HG03432 (cell line): ENCODE measurements around the gene CGB5.
"Not testable (repeated sequence)": the region's sequence is repeated elsewhere in the genome, so short reads cannot be mapped to it uniquely, and the experiment has no call there.

ENCODE experiments used
- ATAC-seq: cut with Tn5 transposase; IDR thresholded peaks from one replicate; pipeline ENCODE4 v1.9.1; 2021; ENCODE audit warnings: mild to moderate bottlenecking, moderate library complexity; ENCODE audit not compliant: unreplicated experiment

Gene CGB5

DNA sequence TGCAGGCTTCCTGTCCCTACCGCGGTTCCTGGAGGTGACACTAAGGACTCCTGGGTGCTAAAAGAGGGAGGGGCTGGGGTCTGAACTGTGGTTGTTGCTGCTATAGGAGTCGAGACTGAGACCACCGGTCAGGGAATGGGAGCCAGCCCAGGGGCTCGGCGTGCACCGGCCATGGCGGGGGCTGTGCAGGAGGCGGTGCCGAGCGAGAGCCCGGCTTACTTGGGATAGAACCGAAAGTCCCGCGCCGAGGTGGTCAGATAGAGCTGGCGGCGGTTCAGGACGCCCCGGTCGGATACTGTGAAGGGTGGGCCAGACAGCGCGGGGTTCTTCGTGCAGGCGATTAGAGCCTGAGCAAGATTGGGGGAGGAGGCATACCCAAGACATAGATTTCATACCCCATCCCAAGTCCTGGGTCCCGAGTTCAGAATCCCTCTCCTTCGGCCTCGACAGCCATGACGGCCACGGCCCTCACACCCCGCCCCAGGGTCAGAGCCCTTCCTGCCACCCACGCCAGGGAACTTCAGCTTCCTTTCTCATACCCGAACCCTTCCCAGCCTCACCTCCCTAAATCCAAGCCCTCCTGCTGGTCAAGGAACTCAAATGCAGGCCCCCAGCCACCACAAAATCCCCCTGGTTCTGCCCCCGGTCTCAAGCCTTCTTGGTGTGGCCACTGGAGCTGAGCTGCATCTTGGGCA, 13.4 kb downstream of the CGB5 start:
- not testable (repeated sequence) for ATAC-seq

- ATAC-seq, result no peak
These were observed 14.1 kb downstream of the CGB5 start, which contains the start of gene CGB7 for GRCh38 chr19:49057636-49058234. Gene CGB7 (minus strand): TSS chr19:49057749. CDS start chr19:49055375, 2,374 bp downstream.

DNA sequence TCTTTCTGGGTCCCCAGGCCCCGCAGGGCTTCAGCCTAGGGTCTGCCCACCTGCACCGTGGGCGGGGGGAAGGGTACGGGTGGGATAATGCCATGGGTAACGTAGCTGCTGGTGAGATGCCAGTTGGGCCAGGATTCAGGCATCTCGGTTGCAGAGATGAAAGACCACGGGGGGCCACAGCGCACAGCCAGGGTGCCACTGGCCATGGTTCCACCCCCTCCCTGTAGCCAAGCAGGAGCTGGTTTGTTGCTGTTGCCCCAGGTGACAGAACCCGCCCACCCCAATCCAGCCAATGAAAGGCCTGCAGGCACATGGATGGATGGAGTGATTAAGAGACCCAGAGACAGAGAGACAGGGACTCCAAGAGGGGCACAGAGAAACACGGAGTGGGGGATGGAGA, 14.9 kb downstream of the CGB5 start:
- no peak for ATAC-seq

DNA sequence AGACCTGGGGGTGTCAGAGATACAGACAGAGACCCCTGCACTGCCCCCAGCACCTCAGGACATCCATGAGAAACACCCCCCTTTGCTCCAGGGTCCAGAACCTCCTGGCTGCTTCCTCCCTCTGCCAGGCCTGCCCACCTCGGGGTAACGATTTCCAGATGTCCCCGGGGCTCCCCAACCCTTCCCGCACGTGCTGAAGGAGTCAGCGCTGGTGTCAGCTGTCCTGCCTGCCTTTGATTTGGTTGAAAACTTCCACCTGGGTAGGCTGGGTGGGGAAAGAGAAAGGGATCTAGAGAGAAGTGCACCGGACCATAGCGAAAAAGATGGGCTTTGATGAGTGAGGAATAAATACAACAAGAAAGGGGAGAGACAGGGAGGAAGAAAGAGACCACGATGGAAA, 15.4 kb downstream of the CGB5 start:
- no peak for ATAC-seq

DNA sequence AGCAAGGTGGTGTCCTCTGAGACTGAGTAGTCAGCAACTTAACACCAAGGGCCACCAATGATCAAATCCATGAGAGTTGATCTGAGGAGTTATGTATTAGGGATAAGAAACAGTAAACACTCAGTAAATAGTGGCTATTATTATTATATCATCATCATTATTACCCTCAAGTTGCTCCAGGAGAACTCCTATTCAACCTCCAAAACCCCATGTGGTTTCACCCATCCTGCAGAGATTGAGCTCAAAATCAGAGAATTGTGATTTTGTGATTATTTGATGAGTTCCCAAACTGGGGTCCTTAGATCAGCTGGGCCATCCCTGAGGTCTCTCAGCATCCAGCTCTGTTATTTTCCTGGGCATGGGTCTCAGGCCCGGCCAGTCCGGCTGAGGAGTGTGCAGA, 17.4 kb downstream of the CGB5 start:
- no peak for ATAC-seq

DNA sequence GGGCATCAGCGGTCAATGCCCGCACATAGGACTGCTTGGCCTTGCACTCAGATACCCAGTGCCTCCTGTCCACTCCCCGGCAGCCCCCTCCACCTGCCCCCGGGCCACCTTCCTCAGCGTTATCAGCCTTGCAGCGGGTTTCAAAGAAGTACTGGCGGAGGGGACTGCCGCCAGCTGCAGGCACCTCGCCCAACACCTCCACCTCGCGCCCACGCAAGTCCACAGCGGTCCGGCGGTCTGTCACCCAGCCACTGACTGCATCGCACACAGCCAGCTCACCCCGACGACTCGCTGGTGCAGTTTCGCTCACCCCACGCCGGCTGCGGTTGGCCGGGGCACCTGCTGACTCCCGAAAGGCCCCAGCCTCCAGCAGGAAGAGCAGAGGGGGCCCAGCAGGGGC, 17.8 kb downstream of the CGB5 start:
- ATAC-seq, result no peak

DNA sequence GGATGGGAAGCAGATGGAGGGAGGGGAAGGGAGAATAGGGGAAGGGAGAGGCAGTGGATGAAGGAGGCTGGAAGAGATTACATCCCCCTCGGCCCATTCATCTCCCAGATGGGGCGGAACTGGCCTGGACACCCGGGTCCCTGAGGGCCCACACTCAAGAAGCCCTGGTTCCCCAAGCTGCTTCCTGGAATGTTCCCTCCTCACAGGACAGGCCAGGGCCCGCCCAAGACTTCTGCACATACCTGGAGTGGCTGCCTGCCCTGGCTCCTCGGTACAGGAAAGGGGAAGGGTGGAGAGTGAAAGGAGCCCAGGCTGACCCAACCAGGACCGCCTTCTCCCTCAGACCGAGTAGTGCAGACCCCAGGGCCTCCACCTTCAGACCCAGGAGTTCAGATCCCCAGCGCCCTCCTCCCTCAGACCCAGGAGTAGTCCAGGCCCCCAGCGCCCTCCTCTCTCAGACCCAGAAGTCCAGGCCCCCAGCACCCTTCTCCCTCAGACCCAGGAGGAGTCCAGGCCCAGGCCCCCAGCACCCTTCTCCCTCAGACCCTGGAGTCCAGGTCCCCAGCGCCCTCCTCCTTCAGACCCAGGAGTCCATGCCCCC, 20.5 kb downstream of the CGB5 start:
- no peak for ATAC-seq

- no peak for ATAC-seq
These were observed 21.3 kb downstream of the CGB5 start, which contains the start of gene NTF4 for GRCh38 chr19:49064768-49065611. Gene NTF4 (minus strand): TSS chr19:49064818. CDS start chr19:49061997, 2,821 bp downstream.

GRCh38 chr19:49065905-49066512, 22.4 kb downstream of the CGB5 start:
- ATAC-seq, result no peak

DNA sequence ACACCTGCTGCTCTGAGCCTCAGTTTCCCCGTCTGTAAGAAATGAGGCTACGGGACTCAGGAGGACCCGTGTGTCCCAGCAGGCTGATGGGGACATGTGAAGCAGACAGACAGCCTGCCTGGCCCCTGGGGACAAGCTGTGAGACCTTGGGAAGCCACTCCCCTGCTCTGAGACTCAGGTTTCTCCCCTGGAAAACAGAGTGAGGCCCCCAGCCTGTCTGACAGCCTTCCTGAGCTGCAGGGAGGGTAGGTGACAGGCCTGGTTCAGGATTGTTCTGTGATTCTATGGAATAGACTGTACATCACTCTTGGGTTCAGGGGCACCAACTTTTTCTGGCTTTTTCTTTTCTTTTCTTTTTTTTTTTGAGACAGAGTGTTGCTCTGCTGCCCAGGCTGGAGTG, 23.9 kb downstream of the CGB5 start:
- no peak for ATAC-seq

DNA sequence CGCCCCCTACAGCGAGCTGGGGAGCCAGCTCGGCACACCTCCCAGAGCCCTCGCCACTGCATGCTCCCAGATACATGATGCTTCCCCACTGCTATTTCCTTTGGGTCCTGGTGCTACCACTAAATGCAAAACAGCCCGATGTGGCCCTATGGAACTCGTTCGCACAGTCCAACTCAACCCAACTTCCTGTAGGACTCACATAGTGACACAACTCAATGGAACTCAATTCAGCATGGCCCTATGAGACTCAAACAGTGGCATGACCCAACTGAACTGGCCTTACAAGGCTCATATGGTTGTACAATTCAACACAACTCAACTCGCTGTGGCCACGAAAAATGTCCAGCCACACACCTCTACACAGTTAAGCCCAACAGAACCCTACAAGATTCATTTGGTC, 25.4 kb downstream of the CGB5 start:
- ATAC-seq, result no peak

DNA sequence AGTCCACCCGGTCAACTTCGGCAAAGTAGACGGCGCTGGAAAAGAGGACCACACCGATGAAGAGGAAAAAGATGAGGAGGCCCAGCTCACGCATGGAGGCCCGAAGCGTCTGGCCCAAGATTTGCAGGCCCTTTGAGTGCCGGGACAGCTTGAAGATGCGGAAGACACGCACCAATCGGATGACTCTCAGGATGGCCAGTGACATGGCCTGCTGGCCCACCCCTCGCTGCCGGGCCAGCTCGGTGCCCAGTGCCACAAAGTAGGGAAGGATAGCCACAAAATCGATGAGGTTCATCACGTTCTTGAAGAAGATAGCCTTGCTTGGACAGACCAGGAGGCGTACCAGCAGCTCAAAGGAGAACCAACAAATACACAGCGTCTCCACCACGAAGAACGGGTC, 26.8 kb downstream of the CGB5 start:
- no peak for ATAC-seq

GRCh38 chr19:49071860-49072547, 28.4 kb downstream of the CGB5 start:
- ATAC-seq, result no peak

- no peak for ATAC-seq
These were observed 30.1 kb downstream of the CGB5 start for GRCh38 chr19:49073514-49074378.

DNA sequence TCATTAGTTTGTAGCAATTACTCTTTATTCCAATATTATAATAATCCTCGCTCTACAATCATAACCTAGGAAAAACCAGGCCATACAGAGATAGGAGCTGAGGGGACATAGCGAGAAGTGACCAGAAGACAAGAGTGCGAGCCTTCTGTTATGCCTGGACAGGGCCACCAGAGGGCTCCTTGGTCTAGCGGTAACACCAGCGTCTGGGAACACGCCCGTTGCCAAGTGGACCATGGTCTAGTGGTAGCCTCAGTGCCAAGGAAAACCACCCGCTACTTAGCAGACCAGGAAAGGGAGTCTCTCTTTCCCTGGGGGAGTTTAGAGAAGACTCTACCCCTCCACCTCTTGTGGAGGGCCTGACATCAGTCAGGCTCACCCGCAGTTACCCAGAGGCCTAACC, 31.2 kb downstream of the CGB5 start:
- not testable (repeated sequence) for ATAC-seq

DNA sequence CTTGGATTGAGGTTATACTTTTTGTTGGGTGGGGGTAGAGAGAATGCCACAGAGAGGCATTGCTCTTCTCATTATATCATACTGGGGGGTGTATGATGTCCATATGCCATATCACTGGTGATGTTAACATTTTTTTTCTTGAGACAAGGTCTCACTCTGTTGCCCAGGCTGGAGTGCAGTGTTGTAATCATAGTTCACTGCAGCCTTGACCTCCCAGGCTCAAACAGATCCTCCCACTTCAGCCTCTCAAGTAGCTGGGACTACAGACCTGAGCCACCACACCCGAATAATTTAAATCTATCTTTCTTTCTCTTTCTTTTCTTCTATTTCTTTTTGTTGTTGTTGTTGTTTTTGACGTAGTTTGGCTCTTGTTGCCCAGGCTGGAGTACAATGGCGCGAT, 36.7 kb downstream of the CGB5 start:
- no peak for ATAC-seq

DNA sequence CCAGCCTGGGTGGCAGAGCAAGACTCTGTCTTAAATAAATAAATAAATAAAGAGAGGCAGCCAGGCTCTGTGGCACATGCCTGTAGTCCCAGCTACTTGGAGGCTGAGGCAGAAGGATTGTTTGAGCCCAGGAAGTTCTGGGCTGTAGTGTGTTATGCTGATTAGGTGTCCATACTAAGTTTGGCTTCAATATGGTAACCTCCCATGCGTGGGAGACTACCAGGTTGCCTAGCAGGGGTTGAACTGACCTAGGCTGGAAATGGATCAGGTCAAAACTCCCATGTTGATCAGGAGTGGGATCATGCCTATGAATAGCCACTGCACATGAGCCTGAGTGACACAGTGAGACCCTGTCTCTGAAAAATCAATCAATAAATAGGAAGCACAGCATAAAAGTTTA, 37.6 kb downstream of the CGB5 start:
- ATAC-seq, result no peak

GRCh38 chr19:49084206-49085019, 40.8 kb downstream of the CGB5 start:
- ATAC-seq, result no peak
